Left lung (tissue), 10 donors: ENCODE data around the gene OBSCN. TPM values are rescaled to one million over a fixed set of nuclear protein-coding genes. Genes with fewer than 3 reads are reported as not detected.

Source experiments
- ATAC-seq: fragments of 200-7000 bp; cut with Tn5 transposase; one replicate; pipeline ENCODE4 v1.9.1; 2020; ENCODE audit warnings: moderate library complexity
- DNase-seq, 4 donors: peaks; one replicate each; pipeline ENCODE4 v3.0.0-alpha.2; 2013 to 2020
- H3K27ac ChIP-seq, 2 donors: fragments of 200-600 bp; sonication (generic) in 1 of 2; one replicate each; pipeline versions ENCODE4 v1.5.0 to v1.8.0; 2020 to 2021
- H3K27me3 ChIP-seq, 2 donors: fragments of 200-600 bp; sonication (generic) in 1 of 2; one replicate each; pipeline versions ENCODE4 v1.5.0 to v1.8.0; 2020 to 2021
- H3K36me3 ChIP-seq, 2 donors: fragments of 200-600 bp; sonication (generic) in 1 of 2; one replicate each; pipeline versions ENCODE4 v1.5.0 to v1.8.0; 2020 to 2021
- H3K4me1 ChIP-seq, 2 donors: fragments of 200-600 bp; one replicate each; pipeline ENCODE4 v1.8.0; 2021
- H3K4me3 ChIP-seq, 2 donors: fragments of 200-600 bp; sonication (generic) in 1 of 2; one replicate each; pipeline versions ENCODE4 v1.5.0 to v1.8.0; 2020 to 2021; ENCODE audit warnings: mild to moderate bottlenecking in 1 of 2
- H3K9me3 ChIP-seq, 2 donors: fragments of 200-600 bp; sonication (generic) in 1 of 2; one replicate each; pipeline versions ENCODE4 v1.5.0 to v1.8.0; 2020 to 2021
- CTCF ChIP-seq, 2 donors: fragments of 200-600 bp; sonication (generic) in 1 of 2; IDR thresholded peaks; one replicate each; pipeline versions ENCODE4 v1.5.0 to v1.8.0; 2021; ENCODE audit warnings: antibody characterized with exemption in 2 of 2
- intact Hi-C, 2 donors: fragments of 100-400 bp; cut with DNase I; formaldehyde crosslinking; loops; one replicate each; pipeline versions ENCODE4 v1.11.2 to v1.14.2; 2022
- polyA plus RNA-seq, 6 donors: library from polyadenylated mRNA; unstranded; fragments of 120-200 nt; gene quantifications; one replicate each; pipeline ENCODE4 v1.2.1, GENCODE V29; 2013; ENCODE audit not compliant: insufficient read length in 6 of 6
- total RNA-seq, 2 donors: library from RNA; stranded (reverse); fragmentation: NEBNext Ultra II Directional; extraction: Animal tissue kit (Norgen Biotek cat#: 25700); gene quantifications; one replicate each; pipeline ENCODE4 v1.2.1, GENCODE V29; 2021
- donor health status: DM: no; HTN: yes; CAD: no.
- donor health status: DM: no; HTN: no; CAD: no.

The OBSCN gene
- total and polyA plus RNA-seq, 8 donors, result 20.3 to 69.5 (median 47.5) TPM

GRCh38 chr1:228176024-228176395 lies 31.8 kb upstream of the OBSCN start:
- no peak for TF ChIP-seq CTCF (IDR thresholded peaks at IDR 0.05)
- H3K27ac ChIP-seq, result peak overlapping the region; percentile 39 to 48
- no peak for DNase-seq
- peaks cover 0 to 2% of the 10 kb centered on the region in 2 donors for H3K9me3 ChIP-seq
- peaks cover 0 to 32% of the 10 kb centered on the region in 2 donors for H3K4me1 ChIP-seq
- no peak for ATAC-seq
- intact Hi-C loops, result no loop called here
- no peaks in the 10 kb centered on the region for H3K27me3 ChIP-seq
- peak overlapping the region in 1 of 2 donors; percentile 22 for H3K4me3 ChIP-seq
- peaks cover 0 to 6% of the 10 kb centered on the region in 2 donors for H3K36me3 ChIP-seq

GRCh38 chr1:228176461-228177182 lies 31.2 kb upstream of the OBSCN start:
- peak overlapping the region; percentile 13 to 48 for H3K27ac ChIP-seq
- H3K4me3 ChIP-seq, result no peak overlapping the region
- TF ChIP-seq CTCF (IDR thresholded peaks at IDR 0.05), result no peak
- intact Hi-C loops, result no loop called here
- ATAC-seq, result no peak
- no peaks in the 10 kb centered on the region for H3K27me3 ChIP-seq
- H3K36me3 ChIP-seq, result peaks cover 0 to 6% of the 10 kb centered on the region in 2 donors
- peak in 1 of 4 donors; percentile 22 for DNase-seq
- H3K4me1 ChIP-seq, result peaks cover 0 to 32% of the 10 kb centered on the region in 2 donors
- H3K9me3 ChIP-seq, result peaks cover 0 to 2% of the 10 kb centered on the region in 2 donors

- Histone ChIP-seq H3K27ac (peak overlapping the region in 1 of 2 donors; percentile 48), H3K9me3 (peaks cover 0 to 2% of the 10 kb centered on the region in 2 donors), H3K27me3 (no peaks in the 10 kb centered on the region), H3K4me3 (no peak overlapping the region), H3K36me3 (peaks cover 0 to 6% of the 10 kb centered on the region in 2 donors), H3K4me1 (peaks cover 0 to 32% of the 10 kb centered on the region in 2 donors)
- DNase-seq (peak in 1 of 4 donors; percentile 24), ATAC-seq (no peak)
- intact Hi-C loops, result no loop called here
- TF ChIP-seq CTCF (IDR thresholded peaks at IDR 0.05), result no peak
Observed at GRCh38 chr1:228177183-228177475, 30.7 kb upstream of the OBSCN start.

GRCh38 chr1:228177721-228178710 lies 29.8 kb upstream of the OBSCN start:
- ATAC-seq, result no peak
- no peak for TF ChIP-seq CTCF (IDR thresholded peaks at IDR 0.05)
- no peaks in the 10 kb centered on the region for H3K27me3 ChIP-seq
- H3K4me1 ChIP-seq, result peaks cover 0 to 32% of the 10 kb centered on the region in 2 donors
- peaks cover 0 to 2% of the 10 kb centered on the region in 2 donors for H3K9me3 ChIP-seq
- peak overlapping the region; percentile 48 to 59 for H3K27ac ChIP-seq
- no peak overlapping the region for H3K4me3 ChIP-seq
- H3K36me3 ChIP-seq, result peaks cover 0 to 6% of the 10 kb centered on the region in 2 donors
- intact Hi-C loops, result no loop called here
- peak in 1 of 4 donors; percentile 12 for DNase-seq
